ENCODE data around the gene SLIT1. TPM values are rescaled to one million over a fixed set of nuclear protein-coding genes. Genes with fewer than 3 reads are reported as not detected.

SLIT1 gene
- total RNA-seq, 4 donors from 2014 or later = 0.04 to 0.13 TPM; not detected in 2

GRCh38 chr10:96988426-96988825 lies 197.3 kb downstream of the SLIT1 start:
- H3K4me3 ChIP-seq = no peak overlapping the region
- TF ChIP-seq POLR2A (IDR thresholded peaks at IDR 0.05) = no peak
- TF ChIP-seq EP300 (IDR thresholded peaks at IDR 0.05) = no peak
- TF ChIP-seq POLR2AphosphoS5 (IDR thresholded peaks at IDR 0.05) = no peak
- no peak for TF ChIP-seq CTCF (IDR thresholded peaks at IDR 0.05)
- ATAC-seq = no peak
- no peaks in the 10 kb centered on the region for H3K27me3 ChIP-seq
- peak overlapping the region; percentile 3 to 61 (median 44) for H3K27ac ChIP-seq
- peaks cover 6 to 36% (median 19%) of the 10 kb centered on the region in 3 donors for H3K4me1 ChIP-seq
- no peaks in the 10 kb centered on the region for H3K9me3 ChIP-seq
- 46 to 82% methylated on average over 1 to 4 of the region's 4 CpGs for WGBS, 2 donors (ENCODE audit: low coverage in 1 of 2)
- no peaks in the 10 kb centered on the region for H3K36me3 ChIP-seq

GRCh38 chr10:96987842-96988175 lies 197.9 kb downstream of the SLIT1 start:
- ATAC-seq = no peak
- Histone ChIP-seq H3K36me3 (no peaks in the 10 kb centered on the region), H3K4me1 (peaks cover 6 to 36% (median 19%) of the 10 kb centered on the region in 3 donors), H3K27me3 (no peaks in the 10 kb centered on the region), H3K4me3 (no peak overlapping the region), H3K27ac (no peak overlapping the region), H3K9me3 (no peaks in the 10 kb centered on the region)
- no peak for TF ChIP-seq EP300 (IDR thresholded peaks at IDR 0.05)
- 80 to 83% methylated on average over 1 to 3 of the region's 3 CpGs for WGBS, 2 donors (ENCODE audit: low coverage in 1 of 2)

GRCh38 chr10:96987141-96987841 lies 198.5 kb downstream of the SLIT1 start:
- 90 to 92% methylated on average over 2 of the region's 2 CpGs for WGBS, 2 donors (ENCODE audit: low coverage in 1 of 2)
- peaks cover 6 to 36% (median 19%) of the 10 kb centered on the region in 3 donors for H3K4me1 ChIP-seq
- no peak for ATAC-seq
- no peaks in the 10 kb centered on the region for H3K27me3 ChIP-seq
- no peak for TF ChIP-seq POLR2AphosphoS5 (IDR thresholded peaks at IDR 0.05)
- no peak for TF ChIP-seq EP300 (IDR thresholded peaks at IDR 0.05)
- no peak overlapping the region for H3K27ac ChIP-seq
- peaks cover 0 to 3% of the 10 kb centered on the region in 2 donors for H3K36me3 ChIP-seq
- H3K9me3 ChIP-seq = no peaks in the 10 kb centered on the region
- no peak overlapping the region for H3K4me3 ChIP-seq

GRCh38 chr10:96986200-96986856 lies 199.4 kb downstream of the SLIT1 start:
- Histone ChIP-seq H3K4me3 (no peak overlapping the region), H3K36me3 (peaks cover 0 to 13% of the 10 kb centered on the region in 2 donors), H3K9me3 (no peaks in the 10 kb centered on the region), H3K27me3 (no peaks in the 10 kb centered on the region), H3K27ac (no peak overlapping the region), H3K4me1 (peaks cover 2 to 31% (median 19%) of the 10 kb centered on the region in 3 donors)
- no peak for ATAC-seq
- WGBS, 2 donors (ENCODE audit: low coverage in 1 of 2) = 91 to 100% methylated on average over 4 to 5 of the region's 6 CpGs
- TF ChIP-seq CTCF (IDR thresholded peaks at IDR 0.05) (no peak), POLR2A (IDR thresholded peaks at IDR 0.05) (no peak), POLR2AphosphoS5 (IDR thresholded peaks at IDR 0.05) (no peak), EP300 (IDR thresholded peaks at IDR 0.05) (no peak)

- Histone ChIP-seq H3K36me3 (peaks cover 0 to 22% of the 10 kb centered on the region in 2 donors), H3K4me1 (peaks cover 0 to 14% (median 10%) of the 10 kb centered on the region in 3 donors), H3K27me3 (no peaks in the 10 kb centered on the region), H3K27ac (peak overlapping the region in 1 of 4 donors; percentile 20), H3K4me3 (peak overlapping the region in 1 of 2 donors; percentile 7), H3K9me3 (no peaks in the 10 kb centered on the region)
- WGBS, 2 donors (ENCODE audit: low coverage in 1 of 2) = 72 to 80% methylated on average over 8 to 14 of the region's 14 CpGs
- no peak for ATAC-seq
- TF ChIP-seq POLR2AphosphoS5 (IDR thresholded peaks at IDR 0.05) = no peak
- TF ChIP-seq CTCF (IDR thresholded peaks at IDR 0.05) = no peak
- no peak for TF ChIP-seq EP300 (IDR thresholded peaks at IDR 0.05)
These were observed 201.1 kb downstream of the SLIT1 start for GRCh38 chr10:96984541-96985131.
